ENCODE measurements around the gene ZP3.
A peak's percentile ranks its signal among the peaks of the same experiment; 100 is the strongest.
"Not testable (repeated sequence)": the region's sequence is repeated elsewhere in the genome, so short reads cannot be mapped to it uniquely, and the experiment has no call there.

ZP3 gene

DNA sequence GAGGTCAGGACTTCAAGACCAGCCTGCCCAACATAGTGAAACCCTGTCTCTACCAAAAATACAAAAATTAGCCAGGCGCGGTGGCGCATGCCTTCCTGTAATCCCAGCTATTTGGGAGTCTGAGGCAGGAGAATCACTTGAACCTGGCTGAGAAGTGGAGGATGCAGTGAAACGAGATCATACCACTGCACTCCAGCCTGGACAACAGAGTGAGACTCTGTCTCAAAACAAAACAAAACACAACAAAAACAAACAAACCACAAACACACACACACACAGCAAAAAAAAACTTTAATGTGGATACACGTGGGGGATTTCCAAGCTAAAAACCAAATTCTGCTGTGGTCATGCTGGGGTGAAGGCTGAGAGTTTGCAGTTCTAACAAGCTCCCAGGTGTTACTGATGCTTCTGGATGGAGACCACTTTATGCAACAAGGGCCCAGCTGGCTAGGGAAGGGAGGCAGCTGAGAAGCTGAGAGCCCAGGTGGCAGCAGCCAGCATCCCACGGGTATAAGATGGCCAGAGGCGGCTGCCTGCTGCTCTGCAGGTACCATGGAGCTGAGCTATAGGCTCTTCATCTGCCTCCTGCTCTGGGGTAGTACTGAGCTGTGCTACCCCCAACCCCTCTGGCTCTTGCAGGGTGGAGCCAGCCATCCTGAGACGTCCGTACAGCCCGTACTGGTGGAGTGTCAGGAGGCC is at the start of gene ZP3:
TSS of gene ZP3 (plus strand) at position 538 of the 699 bp plus-strand sequence. CDS start at position 553, 15 bp downstream.
- no peak for DNase-seq (ENCODE audit: low read depth in 2 of 2)

DNA sequence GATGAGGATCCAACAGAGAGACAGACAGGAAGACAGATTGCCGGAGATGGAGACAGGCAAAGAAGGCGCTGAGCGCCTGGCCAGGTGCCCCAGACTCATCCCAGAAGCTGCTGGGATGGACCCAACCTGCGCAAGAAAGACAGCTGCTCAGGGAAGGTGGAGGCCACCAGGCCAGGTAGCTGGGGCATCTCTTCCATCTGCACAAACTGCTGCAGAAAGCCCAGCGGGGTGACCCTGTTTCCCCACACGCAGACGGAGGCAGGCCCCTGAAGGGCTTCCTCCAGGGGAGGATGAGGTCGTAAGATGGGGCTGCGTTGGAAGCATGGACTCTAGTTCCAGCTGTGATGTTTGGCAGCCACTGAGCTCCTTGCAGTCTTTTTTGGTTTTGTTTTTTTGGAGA is 49.5 kb upstream of the ZP3 start:
- no peak for DNase-seq (ENCODE audit: low read depth in 2 of 2)

DNA sequence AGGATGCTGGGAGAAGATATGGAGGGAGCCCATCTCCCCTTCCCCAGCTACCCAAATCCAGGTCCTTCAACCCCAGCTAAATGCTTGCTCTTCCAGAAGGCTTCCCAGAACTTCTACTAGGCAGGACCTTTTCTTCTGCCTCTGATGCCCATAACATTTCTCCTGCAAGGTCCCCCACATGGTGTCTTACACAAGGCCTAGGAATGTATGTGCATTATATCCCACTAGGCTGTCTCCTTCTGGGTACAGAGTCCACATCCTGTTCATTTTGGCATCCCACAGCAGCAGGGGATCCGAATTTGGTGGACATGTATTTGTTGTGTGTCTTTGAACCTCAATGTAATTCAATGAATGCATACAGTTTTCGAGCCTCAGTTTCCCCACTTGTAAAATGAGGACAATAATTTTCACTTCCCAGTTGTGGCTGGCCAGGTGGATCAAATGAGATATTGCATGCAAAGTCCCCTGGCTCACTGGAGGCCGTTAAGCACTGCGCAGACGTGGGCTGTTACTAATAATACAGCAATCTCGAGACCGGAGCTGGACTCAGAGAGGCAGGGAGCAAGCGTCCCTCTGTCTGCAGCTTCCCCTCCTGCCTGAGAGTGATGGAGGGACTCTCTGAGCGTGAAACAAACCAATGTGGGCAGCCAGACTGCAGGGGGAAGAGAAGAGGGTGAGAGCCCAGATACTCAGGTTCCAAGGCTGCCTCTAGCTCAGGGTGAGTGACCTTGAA is 47.4 kb upstream of the ZP3 start:
- DNase-seq (ENCODE audit: low read depth in 2 of 2), result no peak

DNA sequence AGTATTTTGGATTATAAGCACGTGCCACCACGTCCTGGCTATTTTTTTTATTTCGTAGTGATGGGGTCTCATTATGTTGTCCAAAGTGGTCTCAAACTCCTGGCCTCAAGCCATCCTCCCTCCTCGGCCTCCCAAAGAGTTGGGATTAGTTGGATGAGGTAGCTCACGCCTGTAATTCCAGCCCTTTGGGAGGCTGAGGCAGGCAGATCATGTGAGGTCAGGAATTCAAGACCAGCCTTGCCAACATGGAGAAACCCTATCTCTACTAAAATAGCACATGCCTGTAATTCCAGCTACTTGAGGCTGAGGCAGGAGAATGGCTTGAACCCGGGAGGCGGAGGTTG is 44.2 kb upstream of the ZP3 start:
- no peak for DNase-seq (ENCODE audit: low read depth in 2 of 2)

DNA sequence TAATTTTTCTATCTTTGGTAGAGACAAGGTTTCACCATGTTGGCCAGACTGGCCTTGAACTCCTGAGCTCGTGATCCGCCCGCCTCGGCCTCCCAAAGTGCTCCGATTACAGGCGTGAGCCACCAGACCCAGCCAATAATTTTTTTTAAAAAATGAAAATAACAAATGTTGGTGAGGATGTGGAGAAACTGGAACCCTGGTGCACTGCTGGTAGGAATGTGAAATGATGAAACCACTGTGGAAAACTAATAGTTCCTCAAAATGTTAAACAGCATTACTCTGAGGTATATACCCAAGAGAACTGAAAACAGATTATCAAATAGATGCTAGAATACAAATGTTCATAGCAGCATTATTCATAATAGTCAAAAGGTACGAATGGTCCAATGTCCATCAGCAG is 42.9 kb upstream of the ZP3 start:
- DNase-seq (ENCODE audit: low read depth in 2 of 2), result no peak

DNA sequence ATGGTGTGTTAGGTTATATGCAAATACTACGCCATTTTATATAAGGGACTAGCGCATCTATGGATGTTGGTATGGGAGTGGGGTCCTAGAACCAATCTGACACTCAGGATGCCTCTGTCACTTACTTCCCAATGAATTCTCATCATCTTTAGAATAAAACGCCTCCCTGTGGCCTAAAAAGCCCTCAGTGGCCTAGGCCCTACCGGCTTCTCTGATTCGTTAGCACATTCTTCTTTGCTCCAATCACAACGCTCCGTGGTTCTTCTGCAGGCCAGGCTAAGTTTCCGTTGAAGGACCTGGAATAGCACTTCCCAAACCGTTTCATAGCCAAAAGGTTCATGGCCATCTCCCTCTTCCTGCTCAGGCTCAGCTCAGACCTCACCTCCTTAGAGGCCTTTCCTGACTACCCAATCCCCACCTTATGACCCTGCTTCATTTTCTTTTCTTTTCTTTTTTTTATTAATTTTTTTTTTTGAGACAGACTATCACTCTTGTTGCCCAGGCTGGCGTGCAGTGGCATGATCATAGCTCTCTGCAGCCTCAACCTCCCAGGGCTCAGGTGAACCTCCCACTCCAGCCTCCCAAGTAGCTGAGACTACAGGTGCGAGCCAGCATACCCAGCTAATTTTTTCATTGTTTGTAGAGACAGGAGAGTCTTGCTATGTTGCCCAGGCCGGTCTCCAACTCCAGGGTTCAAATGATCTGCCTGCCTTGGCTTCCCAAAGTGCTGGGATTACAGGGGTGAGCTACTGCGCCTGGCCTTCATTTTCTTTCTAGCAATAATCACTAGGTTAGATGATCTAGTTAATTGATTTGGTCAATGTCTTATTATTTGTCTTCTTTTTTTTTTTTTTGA is 41.4 kb upstream of the ZP3 start:
- no peak for DNase-seq (ENCODE audit: low read depth in 2 of 2)

DNA sequence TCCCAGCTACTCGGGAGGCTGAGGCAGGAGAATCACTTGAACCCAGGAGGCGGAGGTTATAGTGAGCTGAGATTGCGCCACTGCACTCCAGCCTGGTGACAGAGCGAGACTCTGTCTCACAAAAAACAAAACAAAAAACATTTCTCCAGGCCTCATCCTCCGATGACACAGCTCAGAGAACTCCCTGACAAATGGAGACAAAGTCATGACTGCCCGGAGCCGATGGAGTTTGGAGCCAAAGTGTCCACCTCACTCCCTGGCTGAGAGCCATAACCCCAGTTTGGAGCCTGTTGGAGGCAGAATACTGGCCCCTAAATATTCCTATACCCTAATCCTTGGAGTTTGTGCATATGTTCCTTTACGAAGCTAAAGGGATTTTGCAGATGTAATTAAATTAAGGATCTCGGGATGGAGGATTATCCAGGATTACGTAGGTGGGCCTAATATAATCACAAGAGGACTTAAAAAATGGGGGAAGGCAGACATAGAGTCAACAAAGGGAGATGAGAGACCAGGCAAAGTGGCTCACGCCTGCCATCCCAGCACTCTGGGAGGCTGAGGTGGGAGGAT is 38.0 kb upstream of the ZP3 start:
- DNase-seq (ENCODE audit: low read depth in 2 of 2), result no peak

DNA sequence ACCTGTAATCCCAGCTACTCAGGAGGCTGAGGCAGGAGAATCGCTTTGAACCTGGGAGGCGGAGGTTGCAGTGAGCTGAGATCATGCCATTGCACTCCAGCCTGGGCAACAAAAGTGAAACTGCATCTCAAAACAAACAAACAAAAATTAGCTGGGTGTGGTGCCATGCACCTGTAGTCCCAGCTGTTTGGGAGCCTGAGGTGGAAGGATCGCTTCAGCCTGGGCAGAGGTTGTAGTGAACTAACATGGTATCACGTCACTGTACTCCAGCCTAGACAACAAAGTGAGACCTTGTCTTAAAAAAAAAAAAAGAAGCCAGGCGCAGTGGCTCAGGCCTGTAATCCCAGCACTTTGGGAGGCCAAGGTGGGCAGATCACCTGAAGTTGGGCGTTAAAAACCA is 37.0 kb upstream of the ZP3 start:
- DNase-seq (ENCODE audit: low read depth in 2 of 2), result not testable (repeated sequence)

DNA sequence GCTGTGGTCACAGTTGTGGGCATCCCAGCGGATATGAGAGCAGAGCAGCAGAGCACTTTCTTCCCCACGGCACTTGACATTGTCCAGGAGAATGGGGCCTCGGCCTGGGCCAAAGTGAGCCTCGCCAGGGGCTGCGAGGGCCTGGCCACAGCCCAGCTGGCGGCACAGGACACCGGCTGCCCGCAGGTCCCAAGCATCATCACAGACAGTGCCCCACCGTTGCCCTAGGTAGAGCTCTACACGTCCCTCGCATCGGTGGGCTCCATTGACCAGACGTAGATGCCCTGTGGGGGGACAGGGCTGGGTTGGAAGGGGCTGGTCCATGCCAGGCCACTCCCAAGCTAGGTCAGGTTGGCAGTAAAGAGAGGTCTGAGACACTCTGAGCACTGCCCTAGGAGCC is 34.7 kb upstream of the ZP3 start:
- DNase-seq (ENCODE audit: low read depth in 2 of 2), result no peak

DNA sequence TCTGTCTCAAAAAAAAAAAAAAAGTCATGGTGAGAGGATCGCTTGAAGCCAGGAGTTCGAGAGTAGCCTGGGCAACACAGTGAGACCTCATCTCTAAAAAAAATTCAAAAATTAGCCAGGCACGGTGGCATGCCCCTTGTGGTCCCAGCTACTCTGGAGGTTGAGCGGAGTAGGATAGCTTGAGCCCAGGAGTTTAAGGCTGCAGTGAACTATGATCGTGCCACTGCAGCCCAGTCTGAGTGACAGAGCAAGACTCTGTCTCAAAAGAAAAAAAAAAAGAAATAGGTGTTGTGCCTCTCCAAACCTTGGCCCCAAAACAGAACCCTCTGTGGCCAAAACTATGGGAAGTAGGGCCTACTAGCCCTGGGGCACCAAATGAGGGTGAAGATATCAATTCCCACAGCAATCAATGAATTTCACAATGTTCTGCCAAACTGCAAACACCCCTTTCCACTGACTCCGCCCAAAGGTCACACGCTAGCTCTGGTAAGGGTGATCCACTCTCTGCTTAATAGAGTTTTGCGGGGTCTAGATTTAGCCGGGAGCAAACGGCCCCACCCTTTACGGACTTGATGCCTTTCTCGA is 32.1 kb upstream of the ZP3 start:
- no peak for DNase-seq (ENCODE audit: low read depth in 2 of 2)

DNA sequence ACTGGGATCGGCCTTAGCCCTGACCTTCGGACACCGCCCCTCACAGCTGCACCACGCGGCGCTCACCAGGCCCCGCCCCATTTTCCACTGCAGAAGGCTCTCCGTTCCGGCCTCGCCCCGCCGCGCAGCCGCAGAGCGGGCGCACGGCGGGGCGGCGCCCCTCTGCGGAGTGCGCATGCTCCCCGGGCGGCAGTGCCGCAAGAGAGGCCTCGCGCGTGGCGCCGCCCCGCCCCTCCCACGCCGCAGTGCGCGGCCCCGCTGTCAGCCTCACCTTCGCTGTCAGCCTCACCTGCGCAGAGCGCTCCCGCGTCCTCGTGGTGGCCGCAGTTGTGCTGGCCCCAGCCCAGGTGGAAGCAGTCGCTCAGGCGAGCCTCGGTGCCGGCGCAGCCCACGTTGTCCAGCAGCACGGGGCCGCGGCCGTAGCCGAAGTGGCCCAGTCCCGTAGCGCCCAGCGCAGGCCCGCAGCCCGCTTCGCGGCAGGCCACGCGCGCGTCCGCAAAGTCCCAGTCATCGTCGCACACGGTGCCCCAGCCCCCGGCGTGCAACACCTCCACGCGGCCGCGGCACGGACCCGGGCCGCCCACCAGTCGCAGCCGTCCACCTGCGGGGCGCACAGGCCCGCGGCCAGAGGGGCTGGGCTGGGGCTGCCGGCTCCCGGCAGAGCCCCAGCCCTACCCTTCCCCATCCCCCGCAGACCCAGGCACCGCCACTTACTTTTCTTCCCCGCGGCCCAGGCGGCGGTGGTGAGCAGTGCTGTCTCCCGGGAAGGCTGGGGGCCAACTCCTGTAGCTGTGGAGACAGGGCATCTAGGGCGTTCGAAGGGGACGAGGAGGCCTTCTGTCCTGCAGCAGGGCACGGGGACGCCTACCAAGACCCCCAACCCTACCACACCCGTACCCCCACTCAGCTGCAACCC is 31.4 kb upstream of the ZP3 start:
- peak; percentile 87 to 93 for DNase-seq (ENCODE audit: low read depth in 2 of 2)

DNA sequence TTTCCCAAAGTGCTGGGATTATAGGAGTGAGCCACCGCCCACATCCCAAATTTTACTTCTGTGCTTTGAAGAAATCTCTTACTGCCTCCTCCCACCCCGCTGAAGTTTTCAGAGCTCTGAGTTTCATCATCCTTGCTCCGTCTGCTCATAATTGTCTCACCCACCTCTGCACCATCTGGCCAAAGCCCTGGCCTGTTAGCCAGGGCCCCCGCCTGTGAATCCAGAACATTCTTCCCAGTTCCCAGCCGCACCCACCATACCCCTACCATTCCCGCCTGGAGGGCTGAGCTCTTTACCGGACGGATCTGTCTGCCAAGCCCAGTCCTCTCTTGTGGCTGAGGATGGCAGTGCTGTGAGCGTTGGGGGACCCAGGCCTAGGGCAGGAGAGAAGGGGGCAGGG is 29.8 kb upstream of the ZP3 start:
- no peak for DNase-seq (ENCODE audit: low read depth in 2 of 2)

DNA sequence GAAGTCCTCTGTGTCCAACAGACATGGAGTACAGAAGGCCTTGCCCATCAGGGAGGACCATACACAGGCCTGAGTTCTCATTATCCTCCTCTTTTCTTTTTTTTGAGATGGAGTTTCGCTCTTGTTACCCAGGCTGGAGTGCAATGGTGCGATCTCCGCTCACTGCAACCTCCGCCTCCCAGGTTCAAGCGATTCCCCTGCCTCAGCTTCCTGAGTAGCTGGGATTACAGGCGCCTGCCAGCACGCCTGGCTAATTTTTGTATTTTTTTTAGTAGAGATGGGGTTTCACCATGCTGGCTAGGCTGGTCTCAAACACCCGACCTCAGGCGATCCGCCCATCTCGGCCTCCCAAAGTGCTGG is 29.2 kb upstream of the ZP3 start:
- not testable (repeated sequence) for DNase-seq (ENCODE audit: low read depth in 2 of 2)

DNA sequence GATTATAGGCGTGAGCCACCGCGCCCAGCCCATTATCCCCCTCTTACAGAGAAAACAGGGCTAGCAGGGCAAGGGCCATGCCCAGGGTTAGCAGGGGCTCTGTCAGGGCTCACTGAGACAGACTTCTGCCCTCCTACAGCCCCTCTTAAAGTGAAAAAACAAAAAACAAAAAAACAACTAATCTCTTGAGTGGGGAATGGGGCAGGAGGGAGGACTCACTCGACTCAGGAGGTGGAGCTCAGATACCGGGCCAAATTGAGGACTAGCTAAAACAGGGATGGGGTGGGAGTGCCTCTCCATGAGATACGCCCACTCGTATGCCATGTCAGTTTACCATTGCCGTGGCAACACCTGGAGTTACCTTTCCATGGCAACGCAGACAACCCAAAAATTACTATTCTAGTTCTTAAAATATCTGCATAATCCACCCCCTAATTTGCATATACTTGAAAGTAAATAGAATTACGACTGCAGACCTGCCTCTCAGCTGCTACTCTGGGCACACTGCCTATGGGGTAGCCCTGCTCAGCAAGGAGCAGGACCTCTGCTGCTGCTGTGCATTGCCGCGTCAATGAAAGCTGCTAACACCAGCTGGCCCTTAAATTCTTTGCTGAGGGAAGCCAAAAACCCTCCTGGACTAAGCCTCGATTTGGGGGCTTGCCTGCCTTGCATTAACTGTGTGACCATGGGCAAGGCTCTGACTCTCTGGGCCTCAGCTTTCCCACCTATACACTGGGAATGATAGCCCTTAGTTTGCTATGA is 28.6 kb upstream of the ZP3 start:
- DNase-seq (ENCODE audit: low read depth in 2 of 2), result no peak

DNA sequence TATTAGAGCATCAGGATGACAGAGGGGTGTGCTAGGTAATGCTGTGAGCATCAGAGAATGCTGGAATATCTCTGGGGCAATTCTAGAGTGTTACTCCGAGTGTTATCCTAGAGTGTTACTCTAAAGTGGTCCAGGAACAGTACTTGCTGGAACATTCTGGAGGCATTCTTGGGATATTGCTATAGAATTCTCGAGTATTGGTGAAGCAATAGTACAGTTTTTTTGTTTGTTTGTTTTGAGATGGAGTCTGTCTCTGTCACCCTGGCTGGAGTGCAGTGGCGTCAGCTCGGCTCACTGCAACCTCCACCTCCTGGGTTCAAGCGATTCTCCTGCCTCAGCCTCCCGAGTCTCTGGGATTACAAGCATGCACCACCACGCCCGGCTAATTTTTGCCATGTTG is 27.9 kb upstream of the ZP3 start:
- DNase-seq (ENCODE audit: low read depth in 2 of 2), result no peak

DNA sequence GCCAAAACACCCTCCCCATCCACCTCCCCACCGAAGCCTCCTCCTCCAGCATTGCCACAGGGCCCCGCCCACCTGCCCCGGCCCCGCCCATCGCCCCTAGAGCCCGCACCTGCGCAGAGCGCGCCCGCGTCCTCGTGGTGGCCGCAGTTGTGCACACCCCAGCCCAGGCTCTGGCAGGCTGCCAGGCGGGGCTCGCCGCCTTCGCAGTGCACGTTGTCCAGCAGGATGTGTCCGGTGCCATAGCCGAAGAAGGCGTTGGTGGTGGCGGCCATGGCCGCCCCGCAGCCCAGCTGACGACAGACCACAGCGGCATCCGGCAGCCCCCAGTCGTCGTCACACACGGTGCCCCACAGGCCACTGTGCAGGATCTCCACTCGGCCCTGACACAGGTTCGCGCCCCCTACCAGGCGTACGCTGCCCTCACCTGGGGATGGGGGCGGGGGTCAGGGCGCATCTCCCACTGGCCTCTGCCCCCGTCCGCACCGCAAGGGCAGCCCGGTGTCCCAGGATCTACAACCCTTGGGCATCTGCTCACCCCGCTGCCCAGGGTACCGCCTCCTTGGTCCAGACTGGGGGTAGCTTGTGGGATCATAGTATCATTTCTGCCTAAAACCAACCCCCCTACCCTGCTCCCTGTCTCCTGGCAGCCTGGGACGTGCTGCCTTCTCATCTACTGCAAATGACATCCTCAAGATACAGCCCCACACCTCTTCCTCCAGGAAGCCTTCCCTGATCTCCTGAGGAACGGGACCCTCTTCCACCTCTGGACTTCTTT is 27.2 kb upstream of the ZP3 start:
- peak; percentile 82 to 87 for DNase-seq (ENCODE audit: low read depth in 2 of 2)

DNA sequence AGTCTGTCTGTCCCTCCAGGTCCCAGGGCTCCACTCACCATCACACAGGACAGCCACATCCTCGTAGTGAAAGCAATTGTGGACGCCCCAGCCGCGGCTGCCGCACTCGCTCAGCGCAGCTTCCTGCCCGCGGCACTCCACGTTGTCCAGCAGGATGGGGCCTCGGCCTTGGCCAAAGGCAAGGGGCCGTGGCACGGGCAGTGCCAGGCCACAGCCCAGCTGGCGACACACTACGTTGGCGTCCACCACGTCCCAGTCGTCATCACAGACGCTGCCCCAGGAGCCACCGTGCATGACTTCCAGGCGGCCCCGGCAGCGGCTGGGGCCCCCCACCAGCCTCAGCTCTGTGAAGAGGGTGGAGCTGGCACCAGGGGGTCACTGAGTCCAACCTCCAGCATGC is 24.5 kb upstream of the ZP3 start:
- DNase-seq (ENCODE audit: low read depth in 2 of 2), result no peak

DNA sequence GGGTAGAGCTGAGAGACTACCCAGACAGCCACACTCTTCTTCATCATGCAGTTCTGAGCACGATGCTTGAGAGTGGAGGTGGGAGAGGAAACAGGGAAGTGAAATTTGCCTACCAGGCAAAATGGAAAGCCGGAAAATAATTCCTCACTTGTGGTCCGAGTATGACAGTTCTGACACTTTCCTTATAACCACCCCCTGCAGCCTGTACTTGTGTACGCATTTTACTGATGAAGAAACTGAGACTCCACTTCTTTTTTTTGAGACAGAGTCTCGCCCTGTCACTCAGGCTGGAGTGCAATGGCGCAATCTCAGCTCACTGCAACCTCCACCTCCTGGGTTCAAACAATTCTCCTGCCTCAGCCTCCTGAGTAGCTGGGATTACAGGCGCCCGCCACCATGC is 21.7 kb upstream of the ZP3 start:
- DNase-seq (ENCODE audit: low read depth in 2 of 2), result not testable (repeated sequence)

DNA sequence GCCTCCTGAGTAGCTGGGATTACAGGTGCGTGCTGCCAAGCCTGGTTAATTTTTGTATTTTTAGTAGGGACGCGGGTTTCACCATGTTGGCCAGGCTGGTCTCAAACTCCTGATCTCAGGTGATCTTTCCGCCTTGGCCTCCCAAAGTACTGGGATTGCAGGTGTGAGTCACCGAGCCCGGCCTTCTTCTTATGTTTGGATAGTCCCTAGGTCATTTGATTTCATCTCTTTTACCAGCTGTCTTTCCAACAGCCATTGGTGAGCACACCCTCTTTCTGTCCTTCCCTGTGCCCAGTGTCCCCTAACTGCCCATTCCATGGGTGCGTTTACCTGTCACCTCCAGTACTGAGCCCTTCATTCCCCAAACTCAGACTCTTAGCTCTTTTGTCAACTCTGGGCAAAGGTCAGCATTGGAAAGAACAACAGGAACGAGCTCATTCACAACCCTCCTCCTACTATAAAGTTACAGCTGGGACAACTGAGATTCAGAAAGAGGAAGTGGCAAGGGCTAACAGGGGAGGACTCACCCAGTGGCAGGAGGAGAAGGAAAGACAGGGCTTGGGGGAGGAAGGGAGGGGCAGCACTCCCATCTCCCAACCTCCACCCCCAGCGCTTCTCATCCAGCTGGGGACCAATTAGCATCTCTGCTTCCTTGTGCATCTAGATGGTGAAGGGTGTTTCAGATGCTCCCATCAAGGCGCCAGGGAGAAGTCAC is 20.8 kb upstream of the ZP3 start:
- DNase-seq (ENCODE audit: low read depth in 2 of 2), result no peak
